Mammary epithelial cell (primary cell): ENCODE data around the gene CLEC7A.

Experiments
- EZH2 ChIP-seq: IDR thresholded peaks from 2 replicates; pipeline ENCODE4 v1.6.1; 2012; ENCODE audit warnings: low read length, inconsistent platforms, borderline replicate concordance
- TF ChIP-seq, protein P1 (sequence below), 2 donors: IDR thresholded peaks in 1 of 2; conservative IDR thresholded peaks in 1 of 2; 2 replicates each; pipeline ENCODE4 v1.5.1; 2011 to 2012; ENCODE audit warnings: inconsistent platforms in 2 of 2, low read length in 2 of 2, mild to moderate bottlenecking in 2 of 2, control low read depth in 1 of 2, low read depth in 1 of 2; ENCODE audit not compliant: insufficient read depth in 1 of 2; ENCODE audit errors: extremely low read depth in 1 of 2

DNA sequence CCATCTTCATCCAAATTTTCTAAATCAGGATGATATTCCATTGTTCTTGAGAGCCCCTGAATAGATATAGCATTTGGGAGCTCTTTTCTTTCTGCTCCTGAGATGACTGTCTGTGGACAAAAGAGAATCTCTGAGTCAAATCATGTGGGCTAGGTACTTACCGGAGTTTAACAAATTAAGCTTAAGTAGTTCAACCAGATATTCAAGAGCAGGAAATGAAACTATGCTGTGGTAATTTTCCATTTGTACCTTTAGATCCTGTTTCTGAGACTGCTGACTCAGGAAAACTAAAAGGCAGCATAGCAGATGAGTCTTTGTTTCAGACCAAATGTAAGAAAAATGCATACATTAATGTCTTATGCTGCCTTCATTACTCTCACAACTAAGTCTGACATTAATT lies at the start of gene CLEC7A:
- TF ChIP-seq, protein P1, sequence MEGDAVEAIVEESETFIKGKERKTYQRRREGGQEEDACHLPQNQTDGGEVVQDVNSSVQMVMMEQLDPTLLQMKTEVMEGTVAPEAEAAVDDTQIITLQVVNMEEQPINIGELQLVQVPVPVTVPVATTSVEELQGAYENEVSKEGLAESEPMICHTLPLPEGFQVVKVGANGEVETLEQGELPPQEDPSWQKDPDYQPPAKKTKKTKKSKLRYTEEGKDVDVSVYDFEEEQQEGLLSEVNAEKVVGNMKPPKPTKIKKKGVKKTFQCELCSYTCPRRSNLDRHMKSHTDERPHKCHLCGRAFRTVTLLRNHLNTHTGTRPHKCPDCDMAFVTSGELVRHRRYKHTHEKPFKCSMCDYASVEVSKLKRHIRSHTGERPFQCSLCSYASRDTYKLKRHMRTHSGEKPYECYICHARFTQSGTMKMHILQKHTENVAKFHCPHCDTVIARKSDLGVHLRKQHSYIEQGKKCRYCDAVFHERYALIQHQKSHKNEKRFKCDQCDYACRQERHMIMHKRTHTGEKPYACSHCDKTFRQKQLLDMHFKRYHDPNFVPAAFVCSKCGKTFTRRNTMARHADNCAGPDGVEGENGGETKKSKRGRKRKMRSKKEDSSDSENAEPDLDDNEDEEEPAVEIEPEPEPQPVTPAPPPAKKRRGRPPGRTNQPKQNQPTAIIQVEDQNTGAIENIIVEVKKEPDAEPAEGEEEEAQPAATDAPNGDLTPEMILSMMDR (conservative IDR thresholded peaks at IDR 0.05 in 1 of 2, IDR thresholded peaks at IDR 0.05 in 1 of 2; ENCODE audit: extremely low read depth in 1 of 2, insufficient read depth in 1 of 2, low read depth in 1 of 2, low read length in 2 of 2) = no peak
- no peak for TF ChIP-seq EZH2
